Left ventricle myocardium inferior (tissue), 1 donor: ENCODE data around the gene TRIM61. TPM values are rescaled to one million over a fixed set of nuclear protein-coding genes. Genes with fewer than 3 reads are reported as not detected.
"Not testable (repeated sequence)": the region's sequence is repeated elsewhere in the genome, so short reads cannot be mapped to it uniquely, and the experiment has no call there.

Source experiments
- DNase-seq: peaks from one replicate; pipeline ENCODE4 v3.0.0-alpha.2; 2020
- H3K27ac ChIP-seq: fragments of 200-600 bp; replicated peaks from 2 replicates; pipeline ENCODE4 v1.8.0; 2021
- H3K27me3 ChIP-seq: fragments of 200-600 bp; 2 replicates; pipeline ENCODE4 v1.8.0; 2021; ENCODE audit warnings: low read depth
- H3K36me3 ChIP-seq: fragments of 200-600 bp; 2 replicates; pipeline ENCODE4 v1.8.0; 2021
- H3K4me1 ChIP-seq: fragments of 200-600 bp; 2 replicates; pipeline ENCODE4 v1.8.0; 2021
- H3K4me3 ChIP-seq: fragments of 200-600 bp; 2 replicates; pipeline ENCODE4 v1.8.0; 2021; ENCODE audit warnings: mild to moderate bottlenecking, moderate library complexity
- H3K9me3 ChIP-seq: fragments of 200-600 bp; replicated peaks from 2 replicates; pipeline ENCODE4 v1.8.0; 2021
- intact Hi-C: fragments of 100-400 bp; cut with micrococcal nuclease; formaldehyde crosslinking; loops from one replicate; pipeline ENCODE4 v1.11.0; 2022
- total RNA-seq: library from RNA; stranded (reverse); fragmentation: NEBNext Ultra II Directional; extraction: Animal tissue kit (Norgen Biotek cat#: 25700); gene quantifications from one replicate; pipeline ENCODE4 v1.2.1, GENCODE V29; 2021
- TF ChIP-seq, protein P1 (sequence below): fragments of 200-600 bp; IDR thresholded peaks from 2 replicates; pipeline ENCODE4 v1.8.0; 2021; ENCODE audit warnings: antibody characterized with exemption, mild to moderate bottlenecking, borderline replicate concordance
- donor health status: DM: no; HTN: yes; CAD: no; lungs with severe emphysema.

Gene TRIM61
- total RNA-seq, 1 donor from 2014 or later = 2.3 TPM

DNA sequence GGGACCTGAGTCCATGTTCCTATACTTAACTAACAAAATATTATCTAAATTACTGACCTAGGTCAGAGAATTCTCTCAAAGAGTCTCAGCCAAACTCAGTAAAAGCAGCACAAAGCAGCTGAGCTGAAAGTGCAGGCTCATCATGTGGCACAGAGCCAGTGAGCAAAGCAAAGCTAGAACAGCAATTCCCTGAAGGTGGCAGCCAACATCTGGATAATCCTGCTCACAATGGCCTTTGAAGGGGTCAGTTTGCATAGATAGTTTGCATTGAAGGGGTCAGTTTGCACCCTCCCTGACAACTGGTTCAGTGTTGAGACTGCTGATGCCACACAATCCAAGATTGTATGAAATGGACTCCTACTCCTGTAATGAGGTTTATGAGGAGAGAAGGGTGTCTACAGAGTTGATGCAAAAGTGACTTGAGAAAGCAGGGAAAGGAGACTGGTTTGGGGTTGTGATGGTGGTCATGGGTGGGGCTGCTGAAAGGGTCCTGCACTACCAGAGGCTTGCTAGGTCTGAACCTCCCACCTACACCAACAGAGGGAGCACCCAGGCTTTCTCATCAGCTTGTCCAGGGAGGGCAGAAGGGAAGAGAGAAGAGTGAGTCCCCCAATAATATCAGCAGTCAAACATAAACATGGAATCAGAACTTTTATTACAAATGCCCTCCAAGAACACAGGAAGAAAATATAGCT lies 39.7 kb downstream of the TRIM61 start:
- H3K9me3 ChIP-seq = no peaks in the 10 kb centered on the region
- H3K4me3 ChIP-seq = no peak overlapping the region

DNA sequence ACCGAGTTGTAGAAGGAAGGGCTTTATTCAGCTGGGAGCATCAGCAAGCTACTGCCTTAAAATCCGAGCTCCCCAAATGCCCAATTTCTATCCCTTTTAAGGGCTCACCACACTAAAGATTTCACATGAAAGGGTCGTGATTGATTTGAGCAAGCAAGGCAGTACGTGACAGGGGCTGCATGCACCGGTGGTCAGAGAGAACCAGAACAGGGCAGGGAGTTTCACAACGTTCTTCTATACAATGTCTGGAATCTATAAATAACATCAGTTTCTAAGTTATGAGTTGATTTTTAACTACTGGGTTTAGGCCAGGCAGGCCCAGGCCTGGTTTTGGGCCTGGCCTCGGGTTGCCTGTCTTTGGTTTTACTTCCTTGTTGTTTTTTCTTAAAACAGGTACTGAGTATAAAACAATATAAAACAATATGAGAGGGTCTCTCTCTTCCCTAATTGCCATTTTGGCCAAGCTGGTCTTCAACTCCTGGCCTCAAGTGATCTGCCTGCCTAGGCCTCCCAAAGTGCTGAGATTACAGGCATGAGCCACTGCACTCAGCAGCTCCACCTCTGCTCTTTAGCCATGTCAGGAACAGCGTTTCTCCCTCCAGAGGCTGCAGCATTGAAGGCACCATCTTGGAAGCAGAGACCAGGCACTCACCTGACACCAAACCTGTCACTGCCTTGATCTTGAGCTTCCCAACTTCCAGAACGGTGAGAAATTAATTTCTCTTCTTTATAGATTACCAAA lies 41.4 kb downstream of the TRIM61 start:
- H3K4me3 ChIP-seq, H3K9me3 ChIP-seq, H3K4me1 ChIP-seq, H3K27ac ChIP-seq, DNase-seq, intact Hi-C loops, H3K36me3 ChIP-seq: not testable (repeated sequence)
- peaks cover 41% of the 10 kb centered on the region for H3K27me3 ChIP-seq

More for the DNA sequence above, 39.7 kb downstream of the TRIM61 start:
- Histone ChIP-seq H3K4me1 (no peaks in the 10 kb centered on the region), H3K36me3 (no peaks in the 10 kb centered on the region), H3K27me3 (peaks cover 51% of the 10 kb centered on the region), H3K27ac (no peak overlapping the region)
- no peak for DNase-seq
- intact Hi-C loops = no loop called here
- TF ChIP-seq, protein P1, sequence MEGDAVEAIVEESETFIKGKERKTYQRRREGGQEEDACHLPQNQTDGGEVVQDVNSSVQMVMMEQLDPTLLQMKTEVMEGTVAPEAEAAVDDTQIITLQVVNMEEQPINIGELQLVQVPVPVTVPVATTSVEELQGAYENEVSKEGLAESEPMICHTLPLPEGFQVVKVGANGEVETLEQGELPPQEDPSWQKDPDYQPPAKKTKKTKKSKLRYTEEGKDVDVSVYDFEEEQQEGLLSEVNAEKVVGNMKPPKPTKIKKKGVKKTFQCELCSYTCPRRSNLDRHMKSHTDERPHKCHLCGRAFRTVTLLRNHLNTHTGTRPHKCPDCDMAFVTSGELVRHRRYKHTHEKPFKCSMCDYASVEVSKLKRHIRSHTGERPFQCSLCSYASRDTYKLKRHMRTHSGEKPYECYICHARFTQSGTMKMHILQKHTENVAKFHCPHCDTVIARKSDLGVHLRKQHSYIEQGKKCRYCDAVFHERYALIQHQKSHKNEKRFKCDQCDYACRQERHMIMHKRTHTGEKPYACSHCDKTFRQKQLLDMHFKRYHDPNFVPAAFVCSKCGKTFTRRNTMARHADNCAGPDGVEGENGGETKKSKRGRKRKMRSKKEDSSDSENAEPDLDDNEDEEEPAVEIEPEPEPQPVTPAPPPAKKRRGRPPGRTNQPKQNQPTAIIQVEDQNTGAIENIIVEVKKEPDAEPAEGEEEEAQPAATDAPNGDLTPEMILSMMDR = no peak

- no peak for DNase-seq
- no peaks in the 10 kb centered on the region for H3K4me1 ChIP-seq
- no peaks in the 10 kb centered on the region for H3K36me3 ChIP-seq
- H3K27me3 ChIP-seq = peaks cover 34% of the 10 kb centered on the region
- intact Hi-C loops = no loop called here
- H3K9me3 ChIP-seq = no peaks in the 10 kb centered on the region
- no peak overlapping the region for H3K4me3 ChIP-seq
- H3K27ac ChIP-seq = no peak overlapping the region
- TF ChIP-seq, protein P1 = no peak
These were observed 42.1 kb downstream of the TRIM61 start for GRCh38 chr4:164935363-164935762.

DNA sequence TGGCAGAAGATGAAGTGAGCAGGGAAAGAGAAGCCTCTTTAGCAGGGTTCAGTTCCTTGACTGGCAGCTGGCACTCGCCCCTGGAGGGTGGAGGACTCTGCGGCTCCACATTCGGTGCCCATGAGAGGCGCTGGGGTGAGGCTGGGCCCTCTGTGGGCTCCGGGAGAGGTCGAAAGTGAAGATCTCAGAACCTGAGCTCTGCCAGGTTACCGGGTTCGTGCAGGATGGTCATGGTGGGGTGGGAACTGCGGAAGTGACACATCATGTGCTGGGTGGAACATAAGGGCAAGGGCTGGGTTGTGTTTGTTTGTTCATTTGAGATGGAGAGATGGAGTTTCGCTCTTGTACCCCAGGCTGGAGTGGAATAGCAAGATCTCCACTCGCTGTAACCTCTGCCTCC lies 44.2 kb downstream of the TRIM61 start:
- no peak for DNase-seq
- H3K27me3 ChIP-seq = peaks cover 15% of the 10 kb centered on the region
- H3K36me3 ChIP-seq = no peaks in the 10 kb centered on the region
- no peak overlapping the region for H3K27ac ChIP-seq
- no peaks in the 10 kb centered on the region for H3K9me3 ChIP-seq
- no peaks in the 10 kb centered on the region for H3K4me1 ChIP-seq
- intact Hi-C loops = no loop called here
- TF ChIP-seq, protein P1 = no peak
- no peak overlapping the region for H3K4me3 ChIP-seq

- Histone ChIP-seq H3K36me3 (no peaks in the 10 kb centered on the region), H3K4me1 (no peaks in the 10 kb centered on the region), H3K9me3 (no peaks in the 10 kb centered on the region), H3K27me3 (peaks cover 12% of the 10 kb centered on the region), H3K4me3 (no peak overlapping the region), H3K27ac (no peak overlapping the region)
- no peak for DNase-seq
- intact Hi-C loops = no loop called here
- TF ChIP-seq, protein P1 = no peak
These were observed 45.7 kb downstream of the TRIM61 start for GRCh38 chr4:164931551-164932324.
